OCI-LY7 (cell line): ENCODE results near the gene HLA-E. TPM values are rescaled to one million over a fixed set of nuclear protein-coding genes. Genes with fewer than 3 reads are reported as not detected.
"Not testable (repeated sequence)": the region's sequence is repeated elsewhere in the genome, so short reads cannot be mapped to it uniquely, and the experiment has no call there.

Experiments used
- BruUV-seq: library from RNA; stranded (reverse); fragments of 400-500 nt; replicated peaks from 2 replicates; lab custom pipeline; 2021; lab: Mats Ljungman, UMichigan
- CTCF ChIA-PET: fragments of 300-600 bp; sonication (Branson Sonifier 250); formaldehyde crosslinking; loops from one replicate; lab custom pipeline; 2022; ENCODE audit warnings: antibody characterized with exemption; ENCODE audit not compliant: unreplicated experiment; lab: Charles Lee
- POLR2A ChIA-PET: fragments of 300-600 bp; sonication (Branson Sonifier 250); formaldehyde crosslinking; loops from one replicate; lab custom pipeline; 2022; ENCODE audit warnings: antibody characterized with exemption; lab: Charles Lee
- DNase-seq: peaks from one replicate; pipeline ENCODE4 v3.0.0-alpha.2; 2015; ENCODE audit warnings: low spot score
- H2AFZ ChIP-seq: fragments of 200-600 bp; sonication (generic), shearing (Covaris generic); 2 replicates; pipeline ENCODE4 v1.6.1; 2014; ENCODE audit warnings: mild to moderate bottlenecking, antibody characterized with exemption, low read length, moderate library complexity
- H3K27ac ChIP-seq: fragments of 200-600 bp; sonication (generic); 2 replicates; pipeline ENCODE4 v1.5.1; 2014; ENCODE audit warnings: mixed run types, low read depth, mild to moderate bottlenecking, moderate library complexity, low read length, inconsistent platforms; ENCODE audit not compliant: poor library complexity, severe bottlenecking
- H3K36me3 ChIP-seq: fragments of 200-600 bp; sonication (generic); 2 replicates; pipeline ENCODE4 v1.6.1; 2014; ENCODE audit warnings: mild to moderate bottlenecking, antibody characterized with exemption, low read length, moderate library complexity, mixed read lengths; ENCODE audit not compliant: insufficient read depth
- H3K4me1 ChIP-seq: fragments of 200-600 bp; sonication (generic); 2 replicates; pipeline ENCODE4 v1.5.1; 2014; ENCODE audit warnings: mild to moderate bottlenecking, low read length; ENCODE audit not compliant: insufficient read depth, poor library complexity, severe bottlenecking
- H3K4me2 ChIP-seq: fragments of 200-600 bp; sonication (generic); 2 replicates; pipeline ENCODE4 v1.6.1; 2014; ENCODE audit warnings: mild to moderate bottlenecking, low read length
- H3K4me3 ChIP-seq: fragments of 200-600 bp; sonication (generic); 2 replicates; pipeline ENCODE4 v1.5.1; 2014; ENCODE audit warnings: mild to moderate bottlenecking, low read depth, low read length; ENCODE audit not compliant: poor library complexity, severe bottlenecking
- H3K79me2 ChIP-seq: fragments of 200-600 bp; sonication (generic); 2 replicates; pipeline ENCODE4 v1.6.1; 2016; ENCODE audit warnings: low read depth, mild to moderate bottlenecking, low read length, moderate library complexity, mixed read lengths; ENCODE audit not compliant: insufficient read depth
- H3K9me2 ChIP-seq: fragments of 200-600 bp; sonication (generic); 2 replicates; pipeline ENCODE4 v1.6.1; 2016; ENCODE audit warnings: mild to moderate bottlenecking, low read length, mixed read lengths; ENCODE audit not compliant: insufficient read depth
- H3K9me3 ChIP-seq: fragments of 200-600 bp; sonication (generic); 2 replicates; pipeline ENCODE4 v1.6.1; 2014; ENCODE audit warnings: mild to moderate bottlenecking, mixed run types, low read length, mixed read lengths
- H4K20me1 ChIP-seq: fragments of 200-600 bp; sonication (generic); 2 replicates; pipeline ENCODE4 v1.6.1; 2014; ENCODE audit warnings: mild to moderate bottlenecking, antibody characterized with exemption, low read length, moderate library complexity, mixed read lengths; ENCODE audit not compliant: insufficient read depth
- CTCF ChIP-seq: fragments of 200-600 bp; sonication (generic); conservative IDR thresholded peaks from 2 replicates; pipeline ENCODE4 v1.5.1; 2014; ENCODE audit warnings: mild to moderate bottlenecking, antibody characterized with exemption, low read length, moderate library complexity, mixed read lengths
- EZH2phosphoT487 ChIP-seq: fragments of 200-600 bp; sonication (generic); IDR thresholded peaks from 2 replicates; pipeline ENCODE4 v1.6.1; 2018; ENCODE audit warnings: low read depth, borderline replicate concordance, mild to moderate bottlenecking, mixed run types, antibody characterized with exemption, low read length, moderate library complexity, mixed read lengths
- intact Hi-C: fragments of 100-400 bp; cut with micrococcal nuclease; formaldehyde crosslinking; loops from one replicate; pipeline ENCODE4 v1.10.0; 2022; ENCODE audit not compliant: unreplicated experiment
- total RNA-seq, 2 experiments: library from RNA; depleted of rRNA in 1 of 2; stranded (reverse); fragments of >200 nt in 1 of 2; shearing (Covaris generic) in 1 of 2; gene quantifications; 2 replicates each; pipeline ENCODE4 v1.2.3, GENCODE V29; 2014 to 2022

The HLA-E gene
- total RNA-seq, 2 experiments from 2014 or later = 123 to 131 TPM

DNA sequence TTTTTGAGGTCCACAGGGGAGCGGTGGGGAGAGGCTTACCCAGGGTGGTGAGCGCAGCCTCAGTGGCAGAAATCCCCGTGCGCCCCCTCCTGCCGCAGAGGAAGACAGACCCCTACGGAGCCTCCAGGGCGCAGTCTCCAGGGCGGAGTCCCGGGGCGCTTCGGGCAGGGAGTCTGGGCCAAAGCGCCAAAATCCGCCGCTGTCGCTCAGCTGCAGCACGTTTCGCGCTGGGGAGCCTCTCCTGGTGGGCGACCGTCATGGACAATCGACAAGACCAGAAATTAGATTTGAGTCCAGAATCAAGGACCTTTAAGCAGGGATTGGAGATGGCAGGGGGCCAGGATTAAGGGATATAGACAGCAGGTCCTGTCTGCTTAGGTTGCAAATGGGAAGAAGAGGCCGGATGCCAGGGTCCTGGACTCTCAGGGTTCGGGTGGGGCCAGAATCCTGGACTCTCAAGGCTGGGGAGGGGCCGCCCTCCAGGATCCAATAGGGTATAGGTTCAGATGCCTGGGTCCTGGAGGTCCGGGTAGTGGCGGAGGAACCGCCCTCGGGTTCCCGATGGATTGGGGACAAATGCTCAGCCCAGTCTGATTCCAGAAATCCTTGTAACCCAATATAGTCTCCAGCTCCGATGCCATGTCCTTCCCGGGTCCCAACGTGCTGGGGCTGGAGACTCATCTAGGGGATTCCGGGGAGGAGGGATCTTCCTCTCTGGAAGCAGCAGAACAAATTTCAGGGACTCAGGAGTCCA, 7.9 kb upstream of the HLA-E start:
- H3K9me3 ChIP-seq = no peaks in the 10 kb centered on the region
- no peak overlapping the region for H2AFZ ChIP-seq
- BruUV-seq = no TSS peak
- no peak overlapping the region for H3K27ac ChIP-seq
- no peak overlapping the region for H3K4me2 ChIP-seq
- DNase-seq = no peak
- TF ChIP-seq CTCF = 0 out of 2 replicates have a peak, but pooled peaks have one; percentile 16
- no peak for TF ChIP-seq EZH2phosphoT487
- peaks cover 5% of the 10 kb centered on the region for H3K4me1 ChIP-seq
- H3K79me2 ChIP-seq = no peaks in the 10 kb centered on the region
- H4K20me1 ChIP-seq = no peaks in the 10 kb centered on the region
- no peaks in the 10 kb centered on the region for H3K36me3 ChIP-seq
- ChIA-PET CTCF (interaction anchor here (0.5 to 1.1 kb wide), 4 partner anchors 28 to 63 kb away, joined by 3 to 11 read pairs (median 6); no protein-coding TSS in a partner anchor), POLR2A (no interaction called here)
- H3K4me3 ChIP-seq = no peak overlapping the region
- intact Hi-C loops = loop anchor here (5.0 kb wide), 1 partner anchor 251 kb away; no protein-coding TSS in a partner anchor
- H3K9me2 ChIP-seq = no peaks in the 10 kb centered on the region

- DNase-seq = peak; percentile 84
- intact Hi-C loops = loop anchor here (1.0 to 5.0 kb wide), 4 partner anchors 50 to 250 kb away; partner anchors contain the start of gene DHX16
- POLR2A ChIA-PET = not testable (repeated sequence)
These were observed 7.2 kb upstream of the HLA-E start for GRCh38 chr6:30481965-30482644.

More at GRCh38 chr6:30481965-30482644, 7.2 kb upstream of the HLA-E start:
- not testable (repeated sequence) for H3K9me3 ChIP-seq, H2AFZ ChIP-seq, H4K20me1 ChIP-seq, H3K4me3 ChIP-seq, H3K9me2 ChIP-seq, H3K27ac ChIP-seq, H3K79me2 ChIP-seq, BruUV-seq, H3K4me2 ChIP-seq, H3K4me1 ChIP-seq, H3K36me3 ChIP-seq
- CTCF ChIA-PET = interaction anchor here (0.6 to 1.1 kb wide), 5 partner anchors 50 to 115 kb away, joined by 4 to 11 read pairs (median 4); no protein-coding TSS in a partner anchor
- TF ChIP-seq CTCF = peak; percentile 82
